HEK293 (cell line): ENCODE data around the gene BRF1.

Source experiments
- BCL11A ChIP-seq: fragments of 450-650 bp; formaldehyde crosslinking; IDR thresholded peaks from 2 replicates; pipeline ENCODE4 v1.5.1; 2016; ENCODE audit warnings: low read depth, missing biosample characterization, missing genetic modification characterization
- CTCF ChIP-seq: fragments of 450-650 bp; formaldehyde crosslinking; IDR thresholded peaks from 2 replicates; pipeline ENCODE4 v1.5.1; 2016; ENCODE audit warnings: missing biosample characterization, missing genetic modification characterization
- IKZF3 ChIP-seq: fragments of 450-650 bp; IDR thresholded peaks from 2 replicates; pipeline ENCODE4 v1.5.0; 2018; ENCODE audit warnings: missing biosample characterization, mild to moderate bottlenecking, missing genetic modification characterization, moderate library complexity
- MYNN ChIP-seq: fragments of 450-650 bp; formaldehyde crosslinking; IDR thresholded peaks from 2 replicates; pipeline ENCODE4 v1.5.1; 2016; ENCODE audit warnings: missing biosample characterization, missing genetic modification characterization, borderline replicate concordance
- PRDM1 ChIP-seq: fragments of 450-650 bp; formaldehyde crosslinking; IDR thresholded peaks from 2 replicates; pipeline ENCODE4; 2016; ENCODE audit warnings: missing biosample characterization, missing genetic modification characterization
- TCF7L2 ChIP-seq: IDR thresholded peaks from 2 replicates; pipeline ENCODE4 v1.6.1; 2011; ENCODE audit warnings: low read depth, mild to moderate bottlenecking, inconsistent platforms, low read length, moderate library complexity, borderline replicate concordance
- ZNF121 ChIP-seq: fragments of 450-650 bp; formaldehyde crosslinking; IDR thresholded peaks from 2 replicates; pipeline ENCODE4 v1.5.1; 2016; ENCODE audit warnings: missing biosample characterization, missing genetic modification characterization
- ZNF274 ChIP-seq, 2 experiments: fragments of 200-500 bp in 1 of 2; fragments of 450-650 bp in 1 of 2; sonication (Bioruptor generic) in 1 of 2; formaldehyde crosslinking in 1 of 2; IDR thresholded peaks; 2 replicates each; pipeline versions ENCODE4 v1.5.1 to v1.6.1; 2014 to 2016; ENCODE audit warnings: borderline replicate concordance in 1 of 2, inconsistent platforms in 1 of 2, low read length in 1 of 2, missing biosample characterization in 1 of 2, missing genetic modification characterization in 1 of 2
- ZNF544 ChIP-seq: fragments of 450-650 bp; formaldehyde crosslinking; IDR thresholded peaks from 2 replicates; pipeline ENCODE4 v1.5.0; 2017; ENCODE audit warnings: missing biosample characterization, missing genetic modification characterization
- ZSCAN30 ChIP-seq: fragments of 450-650 bp; IDR thresholded peaks from 2 replicates; pipeline ENCODE4 v1.5.1; 2018; ENCODE audit warnings: missing biosample characterization, mild to moderate bottlenecking, missing genetic modification characterization, moderate library complexity
- TF ChIP-seq, protein P1 (sequence below): fragments of 450-650 bp; formaldehyde crosslinking; IDR thresholded peaks from 2 replicates; pipeline ENCODE4 v1.5.1; 2016; ENCODE audit warnings: missing biosample characterization, missing genetic modification characterization

GRCh38 chr14:105336477-105337287 is 35.9 kb upstream of the BRF1 start:
- TF ChIP-seq CTCF (tag by site-specific recombination) (no peak), TCF7L2 (no peak), IKZF3 (tag by site-specific recombination) (no peak), ZNF121 (tag by site-specific recombination) (no peak), BCL11A (no peak), ZNF274 (IDR thresholded peaks at IDR 0.05; ENCODE audit: low read length) (no peak), ZNF274 (tag by site-specific recombination; IDR thresholded peaks at IDR 0.05; ENCODE audit: borderline replicate concordance) (no peak), ZNF544 (tag by site-specific recombination) (no peak), ZSCAN30 (no peak), MYNN (tag by site-specific recombination) (no peak), PRDM1 (tag by site-specific recombination) (no peak)
- TF ChIP-seq, protein P1, sequence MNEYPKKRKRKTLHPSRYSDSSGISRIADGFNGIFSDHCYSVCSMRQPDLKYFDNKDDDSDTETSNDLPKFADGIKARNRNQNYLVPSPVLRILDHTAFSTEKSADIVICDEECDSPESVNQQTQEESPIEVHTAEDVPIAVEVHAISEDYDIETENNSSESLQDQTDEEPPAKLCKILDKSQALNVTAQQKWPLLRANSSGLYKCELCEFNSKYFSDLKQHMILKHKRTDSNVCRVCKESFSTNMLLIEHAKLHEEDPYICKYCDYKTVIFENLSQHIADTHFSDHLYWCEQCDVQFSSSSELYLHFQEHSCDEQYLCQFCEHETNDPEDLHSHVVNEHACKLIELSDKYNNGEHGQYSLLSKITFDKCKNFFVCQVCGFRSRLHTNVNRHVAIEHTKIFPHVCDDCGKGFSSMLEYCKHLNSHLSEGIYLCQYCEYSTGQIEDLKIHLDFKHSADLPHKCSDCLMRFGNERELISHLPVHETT (tag by site-specific recombination) = no peak
